ENCODE data around the gene WDR5.

GRCh38 chr9:134205672-134206310, 69.9 kb downstream of the WDR5 start:
- TF ChIP-seq, protein P1, sequence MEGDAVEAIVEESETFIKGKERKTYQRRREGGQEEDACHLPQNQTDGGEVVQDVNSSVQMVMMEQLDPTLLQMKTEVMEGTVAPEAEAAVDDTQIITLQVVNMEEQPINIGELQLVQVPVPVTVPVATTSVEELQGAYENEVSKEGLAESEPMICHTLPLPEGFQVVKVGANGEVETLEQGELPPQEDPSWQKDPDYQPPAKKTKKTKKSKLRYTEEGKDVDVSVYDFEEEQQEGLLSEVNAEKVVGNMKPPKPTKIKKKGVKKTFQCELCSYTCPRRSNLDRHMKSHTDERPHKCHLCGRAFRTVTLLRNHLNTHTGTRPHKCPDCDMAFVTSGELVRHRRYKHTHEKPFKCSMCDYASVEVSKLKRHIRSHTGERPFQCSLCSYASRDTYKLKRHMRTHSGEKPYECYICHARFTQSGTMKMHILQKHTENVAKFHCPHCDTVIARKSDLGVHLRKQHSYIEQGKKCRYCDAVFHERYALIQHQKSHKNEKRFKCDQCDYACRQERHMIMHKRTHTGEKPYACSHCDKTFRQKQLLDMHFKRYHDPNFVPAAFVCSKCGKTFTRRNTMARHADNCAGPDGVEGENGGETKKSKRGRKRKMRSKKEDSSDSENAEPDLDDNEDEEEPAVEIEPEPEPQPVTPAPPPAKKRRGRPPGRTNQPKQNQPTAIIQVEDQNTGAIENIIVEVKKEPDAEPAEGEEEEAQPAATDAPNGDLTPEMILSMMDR (IDR thresholded peaks at IDR 0.05): no peak
- TF ChIP-seq SIN3A (IDR thresholded peaks at IDR 0.05; ENCODE audit: borderline replicate concordance, low read depth, low read length) (no peak), POLR2AphosphoS5 (IDR thresholded peaks at IDR 0.05; ENCODE audit: low read depth, low read length) (no peak), EP300 (IDR thresholded peaks at IDR 0.05; ENCODE audit: borderline replicate concordance in 1 of 2, low read depth in 1 of 2, low read length in 1 of 2) (no peak), ELF1 (IDR thresholded peaks at IDR 0.05) (no peak), RAD21 (IDR thresholded peaks at IDR 0.05; ENCODE audit: low read length) (no peak), PBX3 (IDR thresholded peaks at IDR 0.05) (no peak), TCF12 (IDR thresholded peaks at IDR 0.05) (no peak), NRF1 (IDR thresholded peaks at IDR 0.05; ENCODE audit: low read depth, low read length) (no peak), YY1 (IDR thresholded peaks at IDR 0.05; ENCODE audit: low read depth) (no peak), SMC3 (IDR thresholded peaks at IDR 0.05; ENCODE audit: low read depth, low read length) (no peak), GATA2 (CRISPR knock-in tag; IDR thresholded peaks at IDR 0.05) (no peak), FOXJ3 (CRISPR knock-in tag; IDR thresholded peaks at IDR 0.05) (no peak)
- TF ChIP-seq, protein P2, sequence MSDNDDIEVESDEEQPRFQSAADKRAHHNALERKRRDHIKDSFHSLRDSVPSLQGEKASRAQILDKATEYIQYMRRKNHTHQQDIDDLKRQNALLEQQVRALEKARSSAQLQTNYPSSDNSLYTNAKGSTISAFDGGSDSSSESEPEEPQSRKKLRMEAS (IDR thresholded peaks at IDR 0.05; ENCODE audit: low read depth): no peak
